ENCODE data around the gene USP24.
"Not testable (repeated sequence)": the region's sequence is repeated elsewhere in the genome, so short reads cannot be mapped to it uniquely, and the experiment has no call there.

Gene USP24

DNA sequence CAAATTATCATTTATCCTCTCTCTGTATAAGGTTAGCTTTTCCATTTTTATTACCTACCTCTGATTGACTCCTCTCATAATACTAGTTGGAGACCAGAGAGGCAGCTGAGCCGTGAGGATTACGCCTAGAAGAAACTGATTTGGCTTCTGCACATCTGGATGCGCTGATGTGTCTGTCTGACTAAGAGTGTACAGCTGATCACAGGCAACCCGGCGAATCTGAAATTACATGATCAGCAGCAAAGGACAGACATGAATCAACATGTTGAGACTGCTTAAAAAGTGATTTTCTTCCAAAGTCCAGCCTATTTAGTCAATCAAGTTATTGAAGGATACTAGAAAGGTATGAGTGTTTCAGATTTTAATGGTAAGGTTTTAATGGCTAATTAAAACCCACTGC lies 94.6 kb downstream of the USP24 start:
- Histone ChIP-seq H3K79me2 (ENCODE audit: insufficient read depth, low read length) (no peaks in the 10 kb centered on the region), H3K9me2 (replicated peaks; ENCODE audit: low read depth, low read length) (no peaks in the 10 kb centered on the region), H2AFZ (ENCODE audit: low read length) (no peak overlapping the region), H3K4me1 (ENCODE audit: insufficient read depth, low read length, poor library complexity, severe bottlenecking) (no peaks in the 10 kb centered on the region), H3K4me3 (ENCODE audit: low read length, poor library complexity, severe bottlenecking) (no peak overlapping the region), H4K20me1 (ENCODE audit: insufficient read depth, low read length, poor library complexity, severe bottlenecking) (no peaks in the 10 kb centered on the region), H3K9ac (ENCODE audit: low read depth, low read length, poor library complexity, severe bottlenecking) (no peak overlapping the region), H3K36me3 (ENCODE audit: insufficient read depth, low read length) (peaks cover 91% of the 10 kb centered on the region), H3K27me3 (ENCODE audit: insufficient read depth, low read length, poor library complexity, severe bottlenecking) (no peaks in the 10 kb centered on the region), H3K9me3 (ENCODE audit: insufficient read depth, low read depth, low read length) (no peaks in the 10 kb centered on the region), H3K4me2 (ENCODE audit: low read depth, low read length, poor library complexity, severe bottlenecking) (no peak overlapping the region), H3F3A (ENCODE audit: low read depth) (no peaks in the 10 kb centered on the region)
- TF ChIP-seq EZH2phosphoT487 (IDR thresholded peaks at IDR 0.05; ENCODE audit: borderline replicate concordance), result no peak
- TF ChIP-seq, protein P1, sequence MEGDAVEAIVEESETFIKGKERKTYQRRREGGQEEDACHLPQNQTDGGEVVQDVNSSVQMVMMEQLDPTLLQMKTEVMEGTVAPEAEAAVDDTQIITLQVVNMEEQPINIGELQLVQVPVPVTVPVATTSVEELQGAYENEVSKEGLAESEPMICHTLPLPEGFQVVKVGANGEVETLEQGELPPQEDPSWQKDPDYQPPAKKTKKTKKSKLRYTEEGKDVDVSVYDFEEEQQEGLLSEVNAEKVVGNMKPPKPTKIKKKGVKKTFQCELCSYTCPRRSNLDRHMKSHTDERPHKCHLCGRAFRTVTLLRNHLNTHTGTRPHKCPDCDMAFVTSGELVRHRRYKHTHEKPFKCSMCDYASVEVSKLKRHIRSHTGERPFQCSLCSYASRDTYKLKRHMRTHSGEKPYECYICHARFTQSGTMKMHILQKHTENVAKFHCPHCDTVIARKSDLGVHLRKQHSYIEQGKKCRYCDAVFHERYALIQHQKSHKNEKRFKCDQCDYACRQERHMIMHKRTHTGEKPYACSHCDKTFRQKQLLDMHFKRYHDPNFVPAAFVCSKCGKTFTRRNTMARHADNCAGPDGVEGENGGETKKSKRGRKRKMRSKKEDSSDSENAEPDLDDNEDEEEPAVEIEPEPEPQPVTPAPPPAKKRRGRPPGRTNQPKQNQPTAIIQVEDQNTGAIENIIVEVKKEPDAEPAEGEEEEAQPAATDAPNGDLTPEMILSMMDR (conservative IDR thresholded peaks at IDR 0.05; ENCODE audit: low read length), result no peak

DNA sequence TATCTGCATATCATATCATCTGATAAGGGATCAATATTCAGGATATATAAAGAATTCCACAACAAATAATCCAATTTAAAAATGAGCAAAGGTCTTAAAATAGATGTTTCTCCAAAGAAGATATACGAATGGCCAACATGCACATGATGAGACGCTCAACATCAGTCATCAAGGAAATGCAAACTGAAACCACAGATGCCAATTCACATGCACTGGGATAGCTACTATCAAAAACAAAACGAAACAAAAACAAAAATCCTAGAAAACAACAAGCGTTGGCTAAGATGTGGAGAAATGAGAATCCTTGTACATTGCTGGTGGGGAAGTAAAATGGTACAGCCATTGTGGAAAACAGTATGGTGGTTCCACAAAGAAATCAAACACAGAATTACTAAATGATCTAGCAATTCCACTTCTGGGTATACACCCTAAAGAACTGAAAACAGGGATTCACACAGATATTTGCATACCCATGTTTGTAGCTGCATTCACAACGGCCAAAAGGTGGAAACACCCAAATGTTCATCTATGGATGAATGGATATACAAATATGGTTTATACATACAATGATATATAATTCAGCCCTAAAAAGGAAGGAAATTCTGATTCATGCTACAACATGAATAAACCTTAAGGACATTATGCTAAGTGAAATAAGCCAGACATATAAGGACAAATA lies 96.4 kb downstream of the USP24 start:
- no peak overlapping the region for H3K9ac ChIP-seq (ENCODE audit: low read depth, low read length, poor library complexity, severe bottlenecking)
- H3K79me2 ChIP-seq (ENCODE audit: insufficient read depth, low read length), result no peaks in the 10 kb centered on the region
- H3K36me3 ChIP-seq (ENCODE audit: insufficient read depth, low read length), result peaks cover 90% of the 10 kb centered on the region
- no peaks in the 10 kb centered on the region for H3F3A ChIP-seq (ENCODE audit: low read depth)
- no peaks in the 10 kb centered on the region for H4K20me1 ChIP-seq (ENCODE audit: insufficient read depth, low read length, poor library complexity, severe bottlenecking)
- H3K27me3 ChIP-seq (ENCODE audit: insufficient read depth, low read length, poor library complexity, severe bottlenecking), result no peaks in the 10 kb centered on the region
- H3K9me2 ChIP-seq (replicated peaks; ENCODE audit: low read depth, low read length), result no peaks in the 10 kb centered on the region
- TF ChIP-seq, protein P1 (conservative IDR thresholded peaks at IDR 0.05; ENCODE audit: low read length), result no peak
- no peak for TF ChIP-seq EZH2phosphoT487 (IDR thresholded peaks at IDR 0.05; ENCODE audit: borderline replicate concordance)
- H3K9me3 ChIP-seq (ENCODE audit: insufficient read depth, low read depth, low read length), result no peaks in the 10 kb centered on the region
- no peak overlapping the region for H2AFZ ChIP-seq (ENCODE audit: low read length)
- no peak overlapping the region for H3K4me3 ChIP-seq (ENCODE audit: low read length, poor library complexity, severe bottlenecking)
- no peaks in the 10 kb centered on the region for H3K4me1 ChIP-seq (ENCODE audit: insufficient read depth, low read length, poor library complexity, severe bottlenecking)
- no peak overlapping the region for H3K4me2 ChIP-seq (ENCODE audit: low read depth, low read length, poor library complexity, severe bottlenecking)

DNA sequence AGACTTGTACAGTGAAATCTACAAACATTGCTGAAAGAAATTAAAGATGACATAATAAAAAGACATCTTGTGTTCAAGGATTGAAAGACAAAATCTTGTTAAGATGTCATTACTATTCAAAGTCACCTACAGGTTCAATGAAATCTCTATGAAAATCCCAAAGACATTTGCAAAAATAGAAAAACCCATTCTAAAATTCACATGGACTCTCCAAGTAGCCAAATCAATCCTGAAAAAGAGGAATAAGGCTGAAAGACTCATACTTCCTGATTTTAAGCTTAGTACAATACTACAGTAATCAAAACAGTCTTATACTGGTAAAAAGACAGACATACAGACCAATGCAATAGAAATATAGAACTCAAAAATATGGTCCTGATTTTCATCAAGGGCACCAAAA lies 97.2 kb downstream of the USP24 start:
- TF ChIP-seq EZH2phosphoT487 (IDR thresholded peaks at IDR 0.05; ENCODE audit: borderline replicate concordance), result no peak
- TF ChIP-seq, protein P1 (conservative IDR thresholded peaks at IDR 0.05; ENCODE audit: low read length), result no peak
- no peak overlapping the region for H3K9ac ChIP-seq (ENCODE audit: low read depth, low read length, poor library complexity, severe bottlenecking)
- H3K27me3 ChIP-seq (ENCODE audit: insufficient read depth, low read length, poor library complexity, severe bottlenecking), result no peaks in the 10 kb centered on the region
- no peak overlapping the region for H2AFZ ChIP-seq (ENCODE audit: low read length)
- H3K4me2 ChIP-seq (ENCODE audit: low read depth, low read length, poor library complexity, severe bottlenecking), result no peak overlapping the region
- peaks cover 90% of the 10 kb centered on the region for H3K36me3 ChIP-seq (ENCODE audit: insufficient read depth, low read length)
- no peaks in the 10 kb centered on the region for H3K9me3 ChIP-seq (ENCODE audit: insufficient read depth, low read depth, low read length)
- H3K79me2 ChIP-seq (ENCODE audit: insufficient read depth, low read length), result no peaks in the 10 kb centered on the region
- H4K20me1 ChIP-seq (ENCODE audit: insufficient read depth, low read length, poor library complexity, severe bottlenecking), result no peaks in the 10 kb centered on the region
- H3K9me2 ChIP-seq (replicated peaks; ENCODE audit: low read depth, low read length), result no peaks in the 10 kb centered on the region
- no peaks in the 10 kb centered on the region for H3F3A ChIP-seq (ENCODE audit: low read depth)
- H3K4me3 ChIP-seq (ENCODE audit: low read length, poor library complexity, severe bottlenecking), result no peak overlapping the region
- H3K4me1 ChIP-seq (ENCODE audit: insufficient read depth, low read length, poor library complexity, severe bottlenecking), result no peaks in the 10 kb centered on the region

DNA sequence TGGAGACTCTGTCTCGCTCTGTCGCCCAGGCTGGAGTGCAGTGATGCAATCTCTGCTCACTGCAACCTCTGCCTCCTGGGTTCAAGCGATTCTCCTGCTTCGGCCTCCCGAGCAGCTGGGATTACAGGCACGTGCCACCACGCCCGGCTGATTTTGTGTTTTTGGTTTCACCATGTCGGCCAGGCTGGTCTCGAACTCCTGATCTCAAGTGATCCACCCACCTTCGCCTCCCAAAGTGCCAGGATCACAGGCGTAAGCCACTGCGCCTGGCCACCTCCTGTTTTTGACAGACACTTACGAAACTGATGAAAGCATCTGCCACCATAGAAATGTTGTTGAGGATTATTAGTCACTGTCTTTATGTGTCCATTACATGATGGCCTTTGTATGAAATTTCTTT lies 106.2 kb downstream of the USP24 start:
- not testable (repeated sequence) for H3K9me3 ChIP-seq (ENCODE audit: insufficient read depth, low read depth, low read length); H3K4me3 ChIP-seq (ENCODE audit: low read length, poor library complexity, severe bottlenecking); H3K27me3 ChIP-seq (ENCODE audit: insufficient read depth, low read length, poor library complexity, severe bottlenecking); H3K79me2 ChIP-seq (ENCODE audit: insufficient read depth, low read length); H3K4me1 ChIP-seq (ENCODE audit: insufficient read depth, low read length, poor library complexity, severe bottlenecking); H2AFZ ChIP-seq (ENCODE audit: low read length); H4K20me1 ChIP-seq (ENCODE audit: insufficient read depth, low read length, poor library complexity, severe bottlenecking); H3K9ac ChIP-seq (ENCODE audit: low read depth, low read length, poor library complexity, severe bottlenecking); H3K4me2 ChIP-seq (ENCODE audit: low read depth, low read length, poor library complexity, severe bottlenecking); H3F3A ChIP-seq (ENCODE audit: low read depth); H3K9me2 ChIP-seq (replicated peaks; ENCODE audit: low read depth, low read length)
- peaks cover 96% of the 10 kb centered on the region for H3K36me3 ChIP-seq (ENCODE audit: insufficient read depth, low read length)
